Cardiac fibroblast (primary cell): ENCODE measurements around the gene LY6G5C.

ENCODE experiments used
- DNase-seq, 2 donors: peaks; one replicate each; pipeline versions ENCODE4 v3.0.0 to v3.0.0-alpha.2; 2010; ENCODE audit warnings: low read depth in 2 of 2
- H3K4me3 ChIP-seq, 2 donors: replicated peaks in 1 of 2; 1 replicate in 1 of 2; 2 replicates in 1 of 2; pipeline ENCODE4 v1.5.1; 2011; ENCODE audit warnings: low read depth in 2 of 2, low read length in 2 of 2, mild to moderate bottlenecking in 2 of 2, moderate library complexity in 1 of 2
- CTCF ChIP-seq: IDR thresholded peaks from one replicate; pipeline ENCODE4 v1.5.1; 2011; ENCODE audit warnings: low read depth, mild to moderate bottlenecking, low read length, inconsistent platforms

LY6G5C gene

GRCh38 chr6:31680226-31681134 is at the start of gene LY6G5C:
Gene LY6G5C, minus strand, starts transcription at chr6:31681067. Its CDS starts 694 bp downstream, at chr6:31680373.
- TF ChIP-seq CTCF: peak; percentile 79
- DNase-seq: peak; percentile 92 to 95
- peak within 1 kb of the TSS; percentile 44 to 54 for H3K4me3 ChIP-seq

GRCh38 chr6:31729979-31730630 is 49.2 kb upstream of the LY6G5C start:
- TF ChIP-seq CTCF: no peak
- peak overlapping the region; percentile 65 to 97 for H3K4me3 ChIP-seq
- DNase-seq: peak; percentile 90 to 95

GRCh38 chr6:31729515-31729978 is 48.7 kb upstream of the LY6G5C start:
- DNase-seq: peak; percentile 92 to 94
- H3K4me3 ChIP-seq: peak overlapping the region; percentile 65 to 97
- no peak for TF ChIP-seq CTCF

- H3K4me3 ChIP-seq: peak within 1 kb of the TSS; percentile 65 to 97
- no peak for DNase-seq
- TF ChIP-seq CTCF: peak; percentile 49
These were observed 48.1 kb upstream of the LY6G5C start, which contains the start of gene DDAH2 for GRCh38 chr6:31728767-31729514. Gene DDAH2, minus strand, starts transcription at chr6:31729299. Its CDS starts 138 bp downstream, at chr6:31729161.

GRCh38 chr6:31727717-31728671 is 47.1 kb upstream of the LY6G5C start:
- DNase-seq: no peak
- no peak for TF ChIP-seq CTCF
- H3K4me3 ChIP-seq: peak overlapping the region; percentile 65 to 97
